Natural killer cell (primary cell): Measurements from ENCODE around the gene DOLPP1. TPM values are rescaled to one million over a fixed set of nuclear protein-coding genes. Genes with fewer than 3 reads are reported as not detected.
A peak's percentile ranks its signal among the peaks of the same experiment; 100 is the strongest.

Experiments
- ATAC-seq, 3 donors: fragments of 150-1000 bp in 2 of 3; fragments of 200-7000 bp in 1 of 3; cut with Tn5 transposase; 1 replicate in 1 of 3; 2 replicates in 2 of 3; pipeline ENCODE4 v1.10.0; 2021; ENCODE audit warnings: mild to moderate bottlenecking in 2 of 3, moderate library complexity in 2 of 3
- DNase-seq, 2 donors: peaks; one replicate each; pipeline versions ENCODE4 v3.0.0 to v3.0.0-alpha.2; 2013 to 2021; ENCODE audit warnings: mixed read lengths in 1 of 2
- H3K27ac ChIP-seq: one replicate; pipeline ENCODE4 v1.5.1; 2013; ENCODE audit warnings: mild to moderate bottlenecking, low read length
- H3K27me3 ChIP-seq: one replicate; pipeline ENCODE4 v1.6.1; 2013; ENCODE audit warnings: low read length; ENCODE audit not compliant: control insufficient read depth, insufficient read depth
- H3K36me3 ChIP-seq: one replicate; pipeline ENCODE4 v1.6.1; 2013; ENCODE audit warnings: low read length; ENCODE audit not compliant: control insufficient read depth, insufficient read depth
- H3K4me1 ChIP-seq: one replicate; pipeline ENCODE4 v1.6.1; 2013; ENCODE audit warnings: low read length; ENCODE audit not compliant: control insufficient read depth, insufficient read depth
- H3K4me3 ChIP-seq: one replicate; pipeline ENCODE4 v1.5.1; 2013; ENCODE audit warnings: low read length
- H3K9me3 ChIP-seq: one replicate; pipeline ENCODE4 v1.6.1; 2013; ENCODE audit warnings: low read length; ENCODE audit not compliant: control insufficient read depth, insufficient read depth
- H3K27ac Mint-ChIP-seq, 2 donors: one replicate each; pipeline ENCODE4 v1.8.0; 2022; ENCODE audit warnings: mild to moderate bottlenecking in 2 of 2, mixed read lengths in 2 of 2, moderate library complexity in 1 of 2
- H3K27me3 Mint-ChIP-seq, 2 donors: one replicate each; pipeline ENCODE4 v1.8.0; 2022; ENCODE audit warnings: low read depth in 2 of 2, mixed read lengths in 2 of 2
- H3K36me3 Mint-ChIP-seq: one replicate; pipeline ENCODE4 v1.8.0; 2022; ENCODE audit warnings: mixed read lengths
- H3K4me1 Mint-ChIP-seq, 2 donors: one replicate each; pipeline ENCODE4 v1.8.0; 2022; ENCODE audit warnings: mixed read lengths in 2 of 2
- H3K4me3 Mint-ChIP-seq: one replicate; pipeline ENCODE4 v1.8.0; 2022; ENCODE audit warnings: mild to moderate bottlenecking, moderate library complexity, mixed read lengths
- H3K9me3 Mint-ChIP-seq, 2 donors: one replicate each; pipeline ENCODE4 v1.8.0; 2022; ENCODE audit warnings: mixed read lengths in 2 of 2
- WGBS: methylation state at CpG from one replicate; pipeline ENCODE4 v1.1.7; 2013; ENCODE audit warnings: missing lambda C conversion rate; ENCODE audit not compliant: insufficient coverage; 5-methylcytosine and 5-hydroxymethylcytosine counted together
- intact Hi-C: fragments of 100-400 bp; cut with micrococcal nuclease; formaldehyde crosslinking; loops from one replicate; pipeline ENCODE4 v1.14.2; 2022
- total RNA-seq, 4 donors: library from RNA; stranded (reverse); fragments of 120-200 nt in 1 of 4; gene quantifications; one replicate each; pipeline versions ENCODE4 v1.2.3 to v1.2.4, GENCODE V29; 2013 to 2022
- TF ChIP-seq, protein P1 (sequence below): fragments of 200-600 bp; IDR thresholded peaks from one replicate; pipeline ENCODE4 v1.8.0; 2022; ENCODE audit warnings: antibody characterized with exemption

The DOLPP1 gene
- total RNA-seq, 3 donors from 2014 or later (not counting 1 experiment from before 2014, with no cell fraction given), result 7.5 to 11.6 (median 7.8) TPM

DNA sequence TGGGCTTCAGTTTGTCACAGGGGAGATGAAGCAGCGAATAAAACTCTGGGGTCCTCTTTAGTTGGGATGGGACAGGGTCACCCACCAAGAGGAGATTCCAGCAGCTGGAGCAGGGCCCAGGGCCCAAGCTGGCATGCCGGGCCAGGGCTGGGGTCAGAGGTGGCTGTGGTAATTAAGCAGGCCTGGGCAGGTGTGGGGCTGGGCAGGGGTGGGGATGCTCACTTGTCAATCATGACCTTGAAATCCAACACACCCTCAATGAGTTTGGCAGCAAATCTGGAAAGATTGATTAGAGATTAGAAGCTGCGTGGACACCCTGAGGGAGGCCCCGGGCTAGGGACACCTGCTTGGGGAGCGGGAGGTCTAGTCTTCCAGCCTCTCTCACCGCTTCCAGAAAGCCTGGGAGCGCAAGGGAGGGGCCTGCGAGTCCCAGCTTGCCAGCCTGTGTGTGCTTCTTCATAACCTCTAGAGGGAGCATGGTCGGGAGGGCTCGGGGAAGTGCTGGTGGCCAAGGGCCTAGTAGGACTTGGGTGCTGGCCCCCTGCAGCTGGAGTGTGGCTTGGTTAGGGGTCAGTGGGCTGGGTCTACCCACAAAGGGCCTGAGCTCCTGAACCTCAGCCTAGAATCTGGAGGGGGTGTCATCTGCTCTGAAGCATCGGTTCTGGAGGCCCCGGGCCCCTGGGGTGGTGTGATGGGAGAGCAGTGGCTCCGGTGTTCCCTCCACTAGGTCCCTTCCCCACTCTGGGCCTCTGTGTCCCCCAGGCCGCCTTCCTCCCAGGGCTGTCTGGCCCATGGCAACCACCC, 22.1 kb downstream of the DOLPP1 start:
- Mint-ChIP-seq H3K4me1 (peaks cover 0 to 4% of the 10 kb centered on the region in 2 donors), H3K9me3 (no peaks in the 10 kb centered on the region), H3K27me3 (no peaks in the 10 kb centered on the region), H3K4me3 (no peak overlapping the region), H3K27ac (no peak overlapping the region), H3K36me3 (no peaks in the 10 kb centered on the region)
- Histone ChIP-seq H3K9me3 (no peaks in the 10 kb centered on the region), H3K27me3 (no peaks in the 10 kb centered on the region), H3K27ac (no peak overlapping the region), H3K36me3 (no peaks in the 10 kb centered on the region), H3K4me3 (no peak overlapping the region), H3K4me1 (no peaks in the 10 kb centered on the region)
- TF ChIP-seq, protein P1, sequence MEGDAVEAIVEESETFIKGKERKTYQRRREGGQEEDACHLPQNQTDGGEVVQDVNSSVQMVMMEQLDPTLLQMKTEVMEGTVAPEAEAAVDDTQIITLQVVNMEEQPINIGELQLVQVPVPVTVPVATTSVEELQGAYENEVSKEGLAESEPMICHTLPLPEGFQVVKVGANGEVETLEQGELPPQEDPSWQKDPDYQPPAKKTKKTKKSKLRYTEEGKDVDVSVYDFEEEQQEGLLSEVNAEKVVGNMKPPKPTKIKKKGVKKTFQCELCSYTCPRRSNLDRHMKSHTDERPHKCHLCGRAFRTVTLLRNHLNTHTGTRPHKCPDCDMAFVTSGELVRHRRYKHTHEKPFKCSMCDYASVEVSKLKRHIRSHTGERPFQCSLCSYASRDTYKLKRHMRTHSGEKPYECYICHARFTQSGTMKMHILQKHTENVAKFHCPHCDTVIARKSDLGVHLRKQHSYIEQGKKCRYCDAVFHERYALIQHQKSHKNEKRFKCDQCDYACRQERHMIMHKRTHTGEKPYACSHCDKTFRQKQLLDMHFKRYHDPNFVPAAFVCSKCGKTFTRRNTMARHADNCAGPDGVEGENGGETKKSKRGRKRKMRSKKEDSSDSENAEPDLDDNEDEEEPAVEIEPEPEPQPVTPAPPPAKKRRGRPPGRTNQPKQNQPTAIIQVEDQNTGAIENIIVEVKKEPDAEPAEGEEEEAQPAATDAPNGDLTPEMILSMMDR, result no peak
- ATAC-seq, result peak in 2 of 3 donors; percentile 31 to 50
- WGBS, result 77% methylated on average over 13 of the region's 14 CpGs
- DNase-seq, result peak in 1 of 2 donors; percentile 41
- intact Hi-C loops, result no loop called here

GRCh38 chr9:129103595-129103965, 22.7 kb downstream of the DOLPP1 start:
- no peaks in the 10 kb centered on the region for H3K36me3 ChIP-seq
- no peaks in the 10 kb centered on the region for H3K27me3 Mint-ChIP-seq
- no peak overlapping the region for H3K27ac ChIP-seq
- H3K36me3 Mint-ChIP-seq, result no peaks in the 10 kb centered on the region
- intact Hi-C loops, result no loop called here
- no peak overlapping the region for H3K4me3 Mint-ChIP-seq
- no peaks in the 10 kb centered on the region for H3K4me1 ChIP-seq
- DNase-seq (no peak), ATAC-seq (no peak)
- H3K27me3 ChIP-seq, result no peaks in the 10 kb centered on the region
- H3K9me3 Mint-ChIP-seq, result no peaks in the 10 kb centered on the region
- WGBS, result 91% methylated on average over 4 of the region's 4 CpGs
- H3K4me1 Mint-ChIP-seq, result peaks cover 2 to 6% of the 10 kb centered on the region in 2 donors
- no peak overlapping the region for H3K27ac Mint-ChIP-seq
- no peaks in the 10 kb centered on the region for H3K9me3 ChIP-seq
- H3K4me3 ChIP-seq, result no peak overlapping the region
- TF ChIP-seq, protein P1, result no peak

GRCh38 chr9:129104051-129104450, 23.1 kb downstream of the DOLPP1 start:
- Mint-ChIP-seq H3K4me3 (no peak overlapping the region), H3K27ac (no peak overlapping the region), H3K4me1 (peaks cover 6 to 9% of the 10 kb centered on the region in 2 donors), H3K9me3 (no peaks in the 10 kb centered on the region), H3K36me3 (no peaks in the 10 kb centered on the region), H3K27me3 (no peaks in the 10 kb centered on the region)
- H3K27me3 ChIP-seq, result no peaks in the 10 kb centered on the region
- TF ChIP-seq, protein P1, result no peak
- WGBS, result 86% methylated on average over 11 of the region's 11 CpGs
- no peak overlapping the region for H3K4me3 ChIP-seq
- DNase-seq (no peak), ATAC-seq (no peak)
- no peaks in the 10 kb centered on the region for H3K4me1 ChIP-seq
- no peak overlapping the region for H3K27ac ChIP-seq
- H3K9me3 ChIP-seq, result no peaks in the 10 kb centered on the region
- intact Hi-C loops, result no loop called here
- no peaks in the 10 kb centered on the region for H3K36me3 ChIP-seq
